ENCODE results near the gene SULT1A2.

SULT1A2 gene

GRCh38 chr16:28621481-28622155, 24.8 kb upstream of the SULT1A2 start:
- TF ChIP-seq MAX (IDR thresholded peaks at IDR 0.05) (no peak), REST (IDR thresholded peaks at IDR 0.05; ENCODE audit: low read depth) (no peak), YY1 (IDR thresholded peaks at IDR 0.05; ENCODE audit: low read depth) (no peak), TCF12 (IDR thresholded peaks at IDR 0.05; ENCODE audit: low read depth) (no peak), EGR1 (IDR thresholded peaks at IDR 0.05) (no peak), TAF1 (IDR thresholded peaks at IDR 0.05; ENCODE audit: low read depth) (no peak), ZBTB7A (IDR thresholded peaks at IDR 0.05; ENCODE audit: low read depth) (no peak), NFIC (IDR thresholded peaks at IDR 0.05) (no peak), RAD21 (IDR thresholded peaks at IDR 0.05; ENCODE audit: low read depth) (no peak), TEAD4 (IDR thresholded peaks at IDR 0.05) (no peak), USF1 (IDR thresholded peaks at IDR 0.05) (no peak), FOXM1 (IDR thresholded peaks at IDR 0.05; ENCODE audit: borderline replicate concordance, low read depth) (no peak)

- TF ChIP-seq EP300 (IDR thresholded peaks at IDR 0.05; ENCODE audit: borderline replicate concordance) (no peak), MAX (IDR thresholded peaks at IDR 0.05) (no peak), ZBTB7A (IDR thresholded peaks at IDR 0.05; ENCODE audit: low read depth) (no peak), NFIC (IDR thresholded peaks at IDR 0.05) (no peak), TEAD4 (IDR thresholded peaks at IDR 0.05) (no peak), REST (IDR thresholded peaks at IDR 0.05; ENCODE audit: low read depth) (no peak), CREB1 (IDR thresholded peaks at IDR 0.05; ENCODE audit: low read depth) (no peak), TCF12 (IDR thresholded peaks at IDR 0.05; ENCODE audit: low read depth) (no peak), CEBPB (IDR thresholded peaks at IDR 0.05) (no peak), RAD21 (IDR thresholded peaks at IDR 0.05; ENCODE audit: low read depth) (no peak), FOXM1 (IDR thresholded peaks at IDR 0.05; ENCODE audit: borderline replicate concordance, low read depth) (no peak), YY1 (IDR thresholded peaks at IDR 0.05; ENCODE audit: low read depth) (no peak), TAF1 (IDR thresholded peaks at IDR 0.05; ENCODE audit: low read depth) (no peak), EGR1 (IDR thresholded peaks at IDR 0.05) (no peak), USF1 (IDR thresholded peaks at IDR 0.05) (no peak)
These were observed 21.0 kb upstream of the SULT1A2 start for GRCh38 chr16:28617874-28618273.

- no peak for TF ChIP-seq CREB1 (IDR thresholded peaks at IDR 0.05; ENCODE audit: low read depth)
- no peak for TF ChIP-seq TCF12 (IDR thresholded peaks at IDR 0.05; ENCODE audit: low read depth)
- TF ChIP-seq EGR1 (IDR thresholded peaks at IDR 0.05), result no peak
- no peak for TF ChIP-seq YY1 (IDR thresholded peaks at IDR 0.05; ENCODE audit: low read depth)
- TF ChIP-seq ZBTB7A (IDR thresholded peaks at IDR 0.05; ENCODE audit: low read depth), result no peak
- TF ChIP-seq EP300 (IDR thresholded peaks at IDR 0.05; ENCODE audit: borderline replicate concordance), result no peak
- TF ChIP-seq NFIC (IDR thresholded peaks at IDR 0.05), result no peak
- no peak for TF ChIP-seq CEBPB (IDR thresholded peaks at IDR 0.05)
- no peak for TF ChIP-seq TEAD4 (IDR thresholded peaks at IDR 0.05)
- TF ChIP-seq USF1 (IDR thresholded peaks at IDR 0.05), result no peak
- TF ChIP-seq REST (IDR thresholded peaks at IDR 0.05; ENCODE audit: low read depth), result no peak
- no peak for TF ChIP-seq MAX (IDR thresholded peaks at IDR 0.05)
These were observed 19.8 kb upstream of the SULT1A2 start for GRCh38 chr16:28616636-28617035.

Data from Ishikawa (cell line).